GM18873 (cell line): ENCODE data around the gene IL15.
A peak's percentile ranks its signal among the peaks of the same experiment; 100 is the strongest.
"Not testable (repeated sequence)": the region's sequence is repeated elsewhere in the genome, so short reads cannot be mapped to it uniquely, and the experiment has no call there.

ENCODE experiments used
- ATAC-seq: cut with Tn5 transposase; IDR thresholded peaks from one replicate; pipeline ENCODE4 v1.9.1; 2021; ENCODE audit warnings: mild to moderate bottlenecking, moderate library complexity, moderate number of reproducible peaks; ENCODE audit not compliant: unreplicated experiment, low FRiP score

Gene IL15

DNA sequence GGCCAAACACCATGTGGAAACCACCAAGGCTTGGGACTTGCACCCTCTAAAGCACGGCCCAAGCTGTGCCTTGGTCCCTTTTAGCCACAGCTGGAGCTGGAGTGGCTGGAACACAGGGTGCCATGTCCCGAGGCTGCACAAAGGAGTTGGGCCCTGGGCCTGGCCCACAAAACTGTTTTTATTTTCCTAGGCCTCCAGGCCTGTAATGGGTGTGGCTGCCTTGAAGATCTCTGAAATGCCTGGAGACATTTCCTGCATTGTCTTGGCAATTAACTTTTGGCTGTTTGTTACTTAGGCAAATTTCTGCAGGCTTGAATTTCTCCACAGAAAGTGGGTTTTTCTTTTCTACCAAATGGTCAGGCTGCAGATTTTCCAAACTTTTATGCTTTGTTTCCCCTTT lies 55.7 kb downstream of the IL15 start:
- ATAC-seq = no peak

GRCh38 chr4:141697116-141697515 lies 60.7 kb downstream of the IL15 start:
- no peak for ATAC-seq

GRCh38 chr4:141702472-141703182 lies 66.2 kb downstream of the IL15 start:
- no peak for ATAC-seq

DNA sequence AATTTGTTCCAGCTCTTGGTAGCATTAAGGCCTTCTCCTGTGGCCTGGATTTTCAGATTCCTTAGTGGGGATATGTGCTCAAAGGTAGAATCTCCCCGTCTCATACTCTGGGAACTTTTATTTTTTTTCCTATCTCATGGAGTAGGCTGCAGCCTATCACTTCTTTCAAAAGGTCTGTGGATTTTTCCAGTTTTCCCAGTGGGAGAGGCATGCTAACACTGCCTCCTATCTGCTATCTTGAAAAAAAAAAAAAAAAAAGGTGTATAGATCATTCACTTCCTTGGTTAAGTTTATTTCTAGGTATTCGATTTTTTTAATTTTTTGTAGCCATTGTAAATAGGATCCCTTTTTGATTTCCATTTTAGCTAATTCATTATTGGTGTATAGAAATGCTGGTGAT lies 67.1 kb downstream of the IL15 start:
- no peak for ATAC-seq

DNA sequence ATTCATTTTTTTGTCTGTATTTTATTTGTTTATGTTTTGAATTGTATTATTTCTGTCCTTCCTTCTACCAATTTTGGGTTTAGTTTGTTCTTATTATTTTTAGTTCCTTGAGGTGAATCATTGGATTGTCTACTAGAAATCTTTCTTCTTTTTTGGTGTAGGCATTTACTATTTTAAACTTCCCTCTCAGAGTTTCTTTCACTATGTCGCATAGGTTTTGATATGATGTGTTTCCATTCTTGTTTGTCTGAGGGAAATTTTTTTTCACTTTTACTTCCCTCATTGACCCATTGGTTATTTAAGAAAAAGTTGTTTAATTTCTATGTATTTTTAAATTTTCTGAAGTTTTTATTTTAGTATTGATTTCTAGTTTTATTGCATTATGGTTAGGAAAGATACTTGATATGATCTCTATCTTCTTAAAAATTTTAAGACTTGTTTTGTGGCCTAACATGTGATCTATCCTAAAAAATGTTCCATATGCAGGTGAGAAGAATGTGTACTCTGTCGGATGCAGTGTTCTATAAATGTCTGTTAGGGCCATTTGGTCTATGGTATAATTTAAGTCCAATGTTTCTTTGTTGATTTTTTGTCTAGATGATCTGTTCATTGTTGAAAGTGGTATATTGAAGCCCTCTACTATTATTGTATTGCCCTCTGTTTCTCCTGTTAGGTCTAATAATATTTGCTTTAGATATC lies 68.8 kb downstream of the IL15 start:
- ATAC-seq = peak; percentile 72

DNA sequence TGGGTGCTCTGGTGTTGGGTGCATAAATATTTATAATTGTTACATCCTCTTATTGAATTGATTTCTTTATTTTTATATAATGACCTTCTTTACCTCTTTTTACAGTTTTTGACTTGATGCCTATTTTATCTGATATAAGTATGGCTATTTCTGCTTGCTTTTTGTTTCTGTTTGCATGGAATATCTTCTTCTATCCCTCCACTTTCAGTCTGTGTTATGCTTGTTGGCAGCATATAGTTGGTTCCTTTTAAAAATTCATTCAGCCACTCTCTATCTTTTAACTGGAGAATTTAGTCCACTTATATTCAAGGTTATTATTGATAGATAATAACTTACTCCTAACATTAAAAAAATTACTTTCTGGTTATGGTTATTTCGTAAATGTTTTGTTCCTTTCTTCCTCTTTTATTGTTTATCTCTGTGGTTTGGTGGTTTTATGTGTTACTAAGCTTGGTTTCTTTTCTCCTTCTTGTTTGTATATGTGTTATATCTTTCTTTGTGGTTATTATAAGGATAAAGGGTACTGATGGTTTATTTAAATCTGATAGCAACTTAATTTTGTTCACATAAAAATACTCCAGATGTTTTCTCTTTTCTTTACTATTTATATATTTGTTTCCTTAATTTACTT lies 69.5 kb downstream of the IL15 start:
- peak; percentile 47 for ATAC-seq

- no peak for ATAC-seq
Observed at GRCh38 chr4:141706445-141706844, 70.1 kb downstream of the IL15 start.

- no peak for ATAC-seq
Observed at GRCh38 chr4:141711211-141711610, 74.8 kb downstream of the IL15 start.

- ATAC-seq = no peak
Observed at GRCh38 chr4:141713185-141713584, 76.8 kb downstream of the IL15 start.

DNA sequence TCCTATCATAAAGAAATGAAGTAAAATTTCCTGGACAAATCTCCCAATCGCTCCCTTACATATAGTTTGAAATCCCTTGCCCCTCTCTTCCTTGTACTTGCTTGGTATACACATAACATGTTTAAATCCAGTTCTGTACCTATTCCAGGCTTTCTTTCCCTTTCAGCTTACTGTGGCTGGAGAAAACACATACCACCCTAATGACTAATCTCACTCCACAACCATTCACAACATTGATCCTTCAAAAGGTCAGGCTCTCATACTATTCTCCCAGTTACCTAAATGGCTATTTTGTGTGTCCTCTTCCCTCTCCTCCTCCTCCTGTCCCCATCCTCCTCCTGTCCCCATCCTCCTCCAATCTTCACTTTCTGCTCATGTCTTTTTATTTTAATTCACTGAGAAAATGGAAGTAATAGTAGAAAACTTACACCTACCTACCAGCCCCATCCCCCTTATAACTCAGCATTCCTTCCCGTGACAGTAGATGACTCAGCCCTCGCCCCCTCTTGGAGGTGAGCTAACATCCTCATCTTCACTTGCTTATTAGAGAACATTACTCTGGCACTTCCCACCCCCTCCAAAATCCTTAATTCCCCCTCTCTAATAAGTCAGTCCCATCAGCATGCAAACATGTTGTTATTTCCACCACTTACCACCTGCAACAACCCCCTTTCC lies 77.5 kb downstream of the IL15 start:
- ATAC-seq = no peak

GRCh38 chr4:141719585-141719984 lies 83.2 kb downstream of the IL15 start:
- ATAC-seq = no peak

- ATAC-seq = no peak
Observed at GRCh38 chr4:141721174-141721573, 84.8 kb downstream of the IL15 start.

DNA sequence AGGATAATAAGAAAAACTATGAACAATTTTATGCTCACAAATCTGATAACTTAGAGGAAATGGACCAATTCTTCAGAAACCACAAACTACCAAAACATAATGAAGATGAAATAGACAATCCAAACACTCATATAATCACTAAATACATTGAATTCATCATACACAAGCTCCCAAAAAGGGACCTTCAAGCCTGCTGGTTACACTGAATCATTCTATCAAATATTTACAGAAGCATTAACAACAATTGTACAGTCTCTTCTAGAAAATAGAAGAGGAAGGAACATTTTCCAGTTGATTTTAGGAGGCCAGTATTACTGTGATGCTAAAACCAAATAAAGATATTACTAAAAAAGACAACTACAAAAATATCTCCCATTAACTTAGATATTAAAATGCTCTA lies 88.3 kb downstream of the IL15 start:
- ATAC-seq = no peak

DNA sequence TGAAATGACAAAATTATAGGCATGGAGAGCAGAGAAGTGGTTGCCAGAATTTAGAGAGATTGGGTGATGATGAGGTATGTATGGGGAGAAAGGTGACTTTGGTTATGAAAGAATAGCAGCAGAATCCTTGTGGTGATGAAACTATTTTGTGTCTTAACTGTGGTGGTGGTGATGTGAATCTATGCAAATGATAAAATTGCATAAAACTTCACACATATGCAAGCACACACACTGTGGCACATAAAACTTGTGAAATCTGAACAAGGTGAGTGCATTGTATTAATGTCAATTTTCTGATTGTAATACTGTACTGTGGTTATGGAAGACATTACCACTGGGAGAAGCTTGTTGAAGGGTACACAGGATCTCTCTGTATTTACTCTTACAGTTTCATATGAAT lies 91.0 kb downstream of the IL15 start:
- no peak for ATAC-seq

- no peak for ATAC-seq
Observed at GRCh38 chr4:141730805-141731204, 94.4 kb downstream of the IL15 start.

- ATAC-seq = no peak
Observed at GRCh38 chr4:141731481-141731880, 95.1 kb downstream of the IL15 start.

DNA sequence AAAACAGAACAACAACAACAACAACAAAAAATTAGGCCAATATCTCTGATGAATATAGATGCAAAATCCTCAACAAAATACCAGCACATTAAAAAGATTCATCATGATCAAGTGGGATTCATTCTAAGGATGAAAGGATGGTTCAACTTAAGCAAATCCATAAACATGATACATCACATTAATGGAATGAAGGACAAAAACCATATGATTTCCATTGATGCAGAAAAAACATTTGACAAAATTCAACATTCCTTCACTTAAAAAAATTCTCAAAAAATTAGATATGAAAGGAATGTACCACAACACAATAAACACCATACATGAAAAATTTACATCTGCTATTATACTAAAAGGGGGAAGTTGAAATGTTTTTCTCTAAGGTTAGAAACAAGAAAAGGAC lies 103.3 kb downstream of the IL15 start:
- no peak for ATAC-seq

GRCh38 chr4:141746026-141746425 lies 109.6 kb downstream of the IL15 start:
- ATAC-seq = no peak

DNA sequence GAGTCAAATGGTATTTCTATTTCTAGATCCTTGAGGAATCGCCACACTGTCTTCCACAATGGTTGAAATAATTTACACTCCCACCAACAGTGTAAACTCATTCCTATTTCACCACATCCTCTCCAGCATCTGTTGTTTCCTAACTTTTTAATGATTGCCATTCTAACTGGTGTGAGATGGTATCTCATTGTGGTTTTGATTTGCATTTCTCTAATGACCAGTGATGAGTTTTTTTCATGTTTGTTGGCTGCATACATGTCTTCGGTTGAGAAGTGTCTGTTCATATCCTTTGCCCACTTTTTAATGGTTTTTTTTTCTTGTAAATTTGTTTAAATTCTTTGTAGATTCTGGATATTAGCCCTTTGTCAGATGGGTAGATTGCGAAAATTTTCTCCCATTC lies 115.4 kb downstream of the IL15 start:
- ATAC-seq = not testable (repeated sequence)

- ATAC-seq = no peak
Observed at GRCh38 chr4:141757287-141757686, 120.9 kb downstream of the IL15 start.

DNA sequence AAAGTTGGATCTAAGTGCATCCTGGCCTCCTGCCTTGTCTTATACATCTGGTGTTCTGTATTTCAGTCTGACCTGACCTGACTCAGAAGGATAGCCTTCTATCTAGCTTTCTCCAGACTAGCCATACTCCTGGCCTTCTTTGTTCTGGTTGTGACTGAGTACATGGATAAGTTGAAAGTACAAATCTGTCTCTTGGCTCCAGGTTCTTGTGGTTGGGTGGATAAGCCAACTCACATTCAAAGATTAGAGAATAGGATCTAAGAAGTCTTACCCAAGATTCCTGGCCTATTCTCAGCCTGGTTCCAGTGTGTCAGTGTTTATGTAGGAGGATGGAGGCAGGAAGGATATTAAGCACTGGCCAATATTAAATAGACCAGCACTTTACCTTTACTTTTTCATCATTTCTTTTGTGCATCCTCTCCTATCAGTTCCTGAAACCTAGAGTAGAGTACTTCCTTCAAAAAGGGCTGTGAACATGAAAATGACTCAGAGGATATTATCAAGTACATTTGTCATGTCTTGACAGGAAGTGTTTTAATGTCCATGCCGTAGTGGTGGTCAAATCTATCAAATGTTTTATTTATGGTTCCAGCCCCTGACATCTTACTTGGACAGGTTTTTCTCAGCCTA lies 123.5 kb downstream of the IL15 start:
- no peak for ATAC-seq
